SKM-1 treated with dmso at 0.1 percent for 144 hours (cell line): ENCODE results near the gene FAM20C.
"Not testable (repeated sequence)": the region's sequence is repeated elsewhere in the genome, so short reads cannot be mapped to it uniquely, and the experiment has no call there.

ENCODE experiments used
- DNase-seq: peaks from one replicate; lab custom pipeline; 2025; ENCODE audit not compliant: unreplicated experiment; lab: John Stamatoyannopoulos, UW

FAM20C gene

GRCh38 chr7:190196-190595, 2.2 kb upstream of the FAM20C start:
- no peak for DNase-seq

GRCh38 chr7:191105-191980, 1.0 kb upstream of the FAM20C start:
- DNase-seq: no peak

- DNase-seq: no peak
Observed at GRCh38 chr7:192701-193480, 520 bp downstream of the FAM20C start.

DNA sequence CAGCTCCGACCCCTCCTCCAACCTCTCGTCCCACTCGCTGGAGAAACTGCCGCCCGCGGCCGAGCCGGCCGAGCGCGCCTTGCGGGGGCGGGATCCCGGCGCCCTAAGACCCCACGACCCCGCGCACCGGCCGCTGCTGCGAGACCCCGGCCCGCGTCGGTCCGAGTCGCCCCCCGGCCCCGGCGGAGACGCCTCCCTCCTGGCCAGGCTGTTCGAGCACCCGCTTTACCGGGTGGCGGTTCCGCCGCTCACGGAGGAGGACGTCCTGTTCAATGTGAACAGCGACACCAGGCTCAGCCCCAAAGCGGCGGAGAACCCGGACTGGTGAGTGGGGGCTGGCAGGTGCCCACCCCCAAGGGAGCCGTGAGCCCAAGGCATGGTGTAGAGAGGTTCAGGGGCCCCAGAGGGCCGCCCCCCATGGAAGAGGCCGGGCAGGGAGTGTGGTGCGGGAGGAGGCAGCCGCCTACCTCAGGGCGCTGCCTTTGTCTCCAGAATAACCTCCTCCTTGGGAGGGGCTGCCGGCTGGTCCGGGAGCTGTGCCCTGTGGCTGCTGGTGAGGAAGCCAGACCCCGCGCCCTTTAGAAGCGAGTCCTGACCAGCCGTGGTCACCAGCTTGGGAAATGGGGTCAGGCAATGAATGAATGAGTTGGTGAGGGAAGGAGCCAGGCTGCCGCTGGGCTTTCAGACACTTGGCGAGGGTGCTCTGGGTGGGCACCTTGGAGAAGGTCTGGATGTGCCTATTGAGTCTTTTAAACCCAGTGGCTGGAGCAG, 1.3 kb downstream of the FAM20C start:
- DNase-seq: no peak

DNA sequence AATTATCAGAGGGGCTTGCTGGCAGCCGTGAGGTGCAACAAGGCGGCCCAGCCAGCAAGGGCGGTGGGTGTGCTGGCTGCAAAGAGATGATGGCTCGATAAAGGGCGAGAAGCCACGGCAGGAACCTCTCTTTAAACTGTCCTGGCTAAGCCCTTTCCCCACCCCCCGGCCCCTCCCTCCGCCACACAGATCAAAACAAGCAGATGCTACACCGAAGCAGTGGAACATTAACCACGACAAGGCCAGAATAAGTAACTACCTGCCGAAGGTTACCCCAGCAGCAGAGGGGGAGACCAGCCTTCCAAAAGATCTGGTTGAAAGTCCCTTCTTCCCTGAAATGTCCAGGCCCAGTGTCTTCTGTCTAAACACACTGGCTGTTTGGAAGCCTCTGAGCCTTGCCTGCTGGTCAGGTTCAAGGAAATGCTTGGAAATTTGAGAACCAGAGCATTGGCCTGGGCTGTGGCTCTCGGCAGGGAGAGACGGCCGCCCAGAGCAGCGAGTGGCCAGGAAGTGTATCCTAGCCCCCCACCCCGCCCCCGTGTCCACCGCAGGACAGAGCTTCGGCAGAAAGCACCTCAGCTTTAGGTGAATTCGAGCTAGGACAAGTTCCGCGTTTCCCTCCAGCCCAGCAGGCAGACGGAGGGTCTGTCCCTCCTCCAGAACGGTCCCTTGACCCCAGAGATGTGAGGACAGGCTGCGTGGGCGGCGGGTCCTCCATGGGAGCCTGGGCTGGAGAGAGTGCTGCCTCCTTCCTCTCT, 2.1 kb downstream of the FAM20C start:
- no peak for DNase-seq

GRCh38 chr7:195010-195829, 2.8 kb downstream of the FAM20C start:
- DNase-seq: no peak

DNA sequence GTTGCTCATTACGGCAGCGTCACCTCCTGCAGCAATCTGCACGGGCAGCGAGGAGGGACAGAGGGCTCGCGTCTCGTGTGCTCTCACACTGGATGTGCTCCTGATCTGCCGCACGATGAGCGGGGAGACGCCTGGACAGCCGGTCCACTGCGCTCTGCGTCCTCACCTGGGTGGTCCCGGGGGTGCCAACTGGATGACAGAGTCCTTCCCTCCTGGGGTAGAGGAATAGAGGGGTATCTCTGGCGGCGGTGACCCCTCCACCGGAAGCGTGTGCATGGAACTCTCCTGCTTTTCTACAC, 3.4 kb downstream of the FAM20C start:
- DNase-seq: no peak

DNA sequence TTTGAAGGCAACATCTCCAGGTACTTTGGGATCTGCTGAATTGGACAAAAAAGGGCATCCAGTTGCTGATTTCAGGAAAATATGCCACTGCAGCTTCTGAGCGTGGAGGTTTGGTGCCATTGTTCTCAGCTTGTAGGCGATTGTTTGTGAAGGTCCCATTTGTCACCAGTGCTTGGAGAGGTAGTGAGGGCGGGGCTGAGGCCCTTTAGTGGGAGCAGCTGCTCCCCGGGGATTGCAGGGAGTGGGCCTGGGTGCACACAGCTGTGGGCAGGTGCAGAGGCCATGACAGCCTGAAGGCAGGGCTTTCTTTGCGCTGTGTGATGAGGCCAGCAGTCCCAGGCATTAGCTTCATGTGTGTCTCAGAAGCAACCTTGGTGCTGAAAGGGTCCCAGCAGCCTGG, 3.9 kb downstream of the FAM20C start:
- no peak for DNase-seq

- DNase-seq: no peak
Observed at GRCh38 chr7:196778-197321, 4.5 kb downstream of the FAM20C start.

GRCh38 chr7:197413-198335, 5.3 kb downstream of the FAM20C start:
- no peak for DNase-seq

- DNase-seq: no peak
Observed at GRCh38 chr7:199483-200249, 7.3 kb downstream of the FAM20C start.

DNA sequence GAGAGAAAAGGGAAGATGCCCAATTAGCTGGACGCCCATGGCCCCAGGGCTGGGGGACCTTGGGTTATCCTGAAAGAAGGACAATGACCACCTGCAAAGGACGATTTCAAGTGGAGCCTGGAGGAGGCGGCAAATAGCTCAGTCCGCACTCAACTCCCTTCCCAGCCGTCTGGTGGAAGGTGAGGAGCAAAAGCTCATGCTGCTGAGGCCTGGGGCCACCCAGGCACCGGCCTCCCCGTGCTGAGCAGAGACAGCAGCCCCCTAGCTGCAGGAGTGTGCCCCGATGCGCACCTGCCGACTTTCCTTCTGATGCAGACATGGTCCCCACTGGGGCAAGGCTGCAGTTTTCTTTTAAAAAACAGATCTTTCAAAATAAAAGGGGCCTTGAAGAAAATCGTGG, 7.9 kb downstream of the FAM20C start:
- no peak for DNase-seq

GRCh38 chr7:200704-201103, 8.3 kb downstream of the FAM20C start:
- no peak for DNase-seq

DNA sequence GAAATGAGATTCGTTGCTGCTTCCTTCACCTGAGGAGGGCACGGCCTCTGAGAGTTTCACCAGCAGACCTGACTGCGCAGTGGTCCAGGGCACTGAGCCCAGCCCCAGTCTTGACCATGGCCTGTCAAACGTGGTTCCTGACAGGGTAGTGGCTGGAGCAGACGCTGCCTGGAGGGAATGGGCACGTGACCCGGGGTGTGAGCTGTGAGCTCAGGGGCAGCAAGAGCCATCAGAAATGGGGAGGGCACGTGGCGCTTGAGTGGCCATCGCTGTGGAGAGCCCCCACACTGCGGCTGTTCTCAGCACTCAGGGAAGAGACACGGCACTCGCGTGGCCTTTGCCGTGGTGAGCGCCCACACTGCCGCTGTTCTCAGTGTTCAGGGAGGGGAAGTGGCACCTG, 12.0 kb downstream of the FAM20C start:
- no peak for DNase-seq

GRCh38 chr7:205115-206010, 13.0 kb downstream of the FAM20C start:
- no peak for DNase-seq

DNA sequence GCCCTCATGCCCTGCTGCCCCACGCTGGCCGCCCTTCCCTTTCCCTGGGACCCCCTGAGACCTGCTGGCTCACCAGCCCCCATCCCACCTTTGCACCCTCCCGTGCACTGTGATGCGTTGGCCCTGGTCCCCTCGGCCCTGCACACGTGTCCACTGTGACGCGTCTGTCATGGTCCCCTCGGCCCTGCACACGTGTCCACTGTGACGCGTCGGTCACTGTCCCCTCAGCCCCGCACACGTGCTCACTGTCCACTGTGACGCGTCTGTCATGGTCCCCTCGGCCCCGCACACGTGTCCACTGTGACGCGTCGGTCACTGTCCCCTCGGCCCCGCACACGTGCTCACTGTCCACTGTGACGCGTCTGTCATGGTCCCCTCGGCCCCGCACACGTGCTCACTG, 14.0 kb downstream of the FAM20C start:
- DNase-seq: not testable (repeated sequence)
